Parietal lobe (tissue), 2 donors: ENCODE data around the gene HOXA11. TPM values are rescaled to one million over a fixed set of nuclear protein-coding genes. Genes with fewer than 3 reads are reported as not detected.

ENCODE experiments used
- small RNA-seq: library from RNA; depleted of rRNA; stranded (forward); fragments of <200 nt; gene quantifications from one replicate; pipeline ENCODE3, GENCODE V24; 2014; ENCODE audit warnings: low replicate concordance
- total RNA-seq: library from RNA; depleted of rRNA; stranded (reverse); fragments of >200 nt; gene quantifications from one replicate; pipeline ENCODE4 v1.2.3, GENCODE V29; 2014

Gene HOXA11
- not detected for total RNA-seq

DNA sequence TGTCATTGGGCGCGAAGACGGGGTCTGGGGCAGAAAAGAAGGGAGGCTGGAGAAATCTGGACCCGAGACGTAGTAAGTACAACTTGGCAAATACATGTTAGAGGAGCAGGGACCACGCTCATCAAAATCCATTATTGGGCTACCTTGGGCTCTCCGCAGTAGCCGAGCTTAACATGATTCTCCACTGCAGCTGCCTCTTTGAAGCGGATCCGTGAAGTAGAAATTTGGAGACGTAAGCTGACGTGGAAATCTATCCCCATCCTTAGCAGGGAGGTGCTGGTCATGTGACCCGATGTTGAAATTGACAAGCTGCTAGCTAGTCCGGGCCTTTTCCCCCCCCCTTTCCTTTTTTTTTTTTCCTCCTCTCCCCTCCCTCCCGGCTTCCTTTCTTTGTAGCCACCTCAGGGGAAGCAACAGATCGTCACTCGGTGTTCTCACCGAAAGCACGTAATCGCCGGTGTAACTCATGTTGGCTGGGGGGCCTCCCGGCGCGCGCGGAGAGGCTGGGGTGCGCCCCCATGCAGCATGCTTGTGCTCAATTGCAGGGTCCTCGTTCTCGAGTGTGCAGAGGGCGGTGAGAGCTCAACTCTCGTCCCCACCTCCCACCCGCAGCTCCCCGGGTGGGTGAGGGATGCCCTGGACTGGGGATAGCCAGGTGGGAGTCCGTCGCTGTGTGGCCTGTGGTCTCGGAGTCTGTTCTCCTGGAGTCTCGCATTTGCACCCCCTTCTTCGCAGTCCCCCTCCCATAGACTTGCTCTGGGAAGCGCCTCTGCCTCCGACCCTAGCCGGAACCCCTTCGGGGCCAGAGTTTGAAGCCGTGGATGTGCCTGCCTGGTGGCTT, at the start of gene HOXA11:
Gene HOXA11 (minus strand): TSS at position 220 of the 841 bp plus-strand sequence. CDS start 88 bp downstream, at position 132.

DNA sequence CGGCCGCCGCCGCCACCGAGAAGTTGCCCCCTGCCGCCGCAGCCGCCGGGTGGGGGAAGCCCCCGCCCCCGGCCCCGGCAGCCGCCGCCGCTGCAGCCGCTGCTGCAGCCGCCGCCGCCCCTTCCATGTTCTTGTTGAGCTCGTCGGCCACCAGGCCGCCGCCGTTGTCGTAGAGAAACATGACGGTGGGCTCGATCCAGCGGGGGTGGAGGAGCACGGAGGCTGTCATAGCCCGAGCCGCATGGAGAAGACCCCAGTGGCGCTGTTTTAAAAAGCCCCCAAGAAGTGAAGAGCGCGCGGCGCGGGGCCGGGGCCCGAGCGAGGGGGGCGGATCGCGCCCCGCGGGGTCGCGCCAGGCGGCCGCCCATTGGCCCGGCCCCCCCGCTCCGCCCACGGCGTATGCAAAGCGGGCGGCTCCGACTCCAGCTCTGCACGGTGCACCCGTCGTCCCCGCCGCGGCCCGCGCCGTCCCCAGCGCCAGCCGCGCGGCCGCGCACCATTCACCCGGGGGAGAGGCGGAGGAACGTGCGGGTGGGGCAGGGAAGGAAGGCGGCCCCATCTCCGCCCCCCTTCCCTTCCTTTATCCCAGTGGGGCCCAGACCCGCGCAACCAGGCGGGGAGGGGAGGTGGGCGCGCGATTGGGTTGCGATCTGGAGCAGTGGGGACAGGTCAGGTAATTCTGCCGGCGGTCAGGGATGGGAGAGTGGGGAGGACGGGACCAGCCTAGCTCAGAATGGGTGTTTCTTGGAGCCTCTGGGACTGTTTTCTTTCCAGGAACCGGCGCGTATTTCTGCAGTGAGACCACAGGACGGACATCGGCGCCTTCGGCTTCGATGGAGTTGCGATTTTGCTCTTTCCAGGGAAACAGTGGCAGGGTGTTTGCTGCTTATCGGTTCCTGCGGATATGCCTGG, 15.1 kb upstream of the HOXA11 start, which contains the start of gene HOXA13:
Gene HOXA13 (minus strand): TSS at position 243 of the 912 bp plus-strand sequence. CDS start 14 bp downstream, at position 229.

DNA sequence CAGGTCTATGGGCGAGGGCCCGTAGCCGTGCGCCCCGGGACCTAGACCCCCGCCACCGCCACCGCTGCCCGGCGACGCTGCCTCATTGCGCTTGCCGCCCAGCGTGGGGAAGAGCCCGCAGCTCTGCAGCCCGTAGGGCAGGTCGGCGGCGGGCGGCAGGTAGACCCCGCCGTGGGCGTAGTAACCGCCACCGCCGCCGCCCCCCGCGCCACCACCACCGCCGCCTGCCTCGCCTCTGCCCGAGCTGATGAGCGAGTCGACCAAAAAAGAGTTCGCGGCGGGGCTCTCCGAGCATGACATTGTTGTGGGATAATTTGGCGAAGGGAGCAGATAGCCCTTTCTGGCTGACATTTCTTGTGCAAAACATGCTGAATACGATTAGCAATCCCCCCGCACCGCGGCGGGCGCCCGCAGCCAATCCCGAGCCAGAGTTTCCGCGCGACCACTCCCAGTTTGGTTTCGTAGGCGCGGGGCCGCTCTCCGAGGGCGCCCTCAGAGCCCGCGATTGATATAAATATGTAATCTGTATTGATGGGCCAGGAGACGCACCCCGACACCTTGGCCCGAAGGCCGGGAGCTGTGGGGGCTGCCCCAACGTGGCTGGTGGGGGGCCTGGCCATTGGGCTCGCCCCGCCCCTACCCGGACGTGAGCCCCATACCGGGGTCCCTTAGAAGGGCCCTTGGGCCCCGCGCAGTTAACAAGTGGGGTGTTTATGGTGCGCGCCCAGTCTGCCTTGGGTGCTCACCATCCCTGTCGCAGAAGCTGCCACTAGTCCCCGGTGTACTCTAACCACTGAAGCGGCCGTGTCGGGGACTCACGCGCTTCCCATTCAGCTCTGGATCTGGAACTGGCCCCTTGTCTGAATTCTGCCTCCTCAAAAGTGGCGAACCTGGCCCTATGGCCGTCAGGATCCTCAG, 10.8 kb downstream of the HOXA11 start, which contains the start of gene HOXA10:
Gene HOXA10 (minus strand): TSS at position 365 of the 918 bp plus-strand sequence. CDS start 14 bp downstream, at position 351.

GRCh38 chr7:27165089-27165995, 19.7 kb downstream of the HOXA11 start, which contains the start of gene HOXA9:
Gene HOXA9, minus strand, starts transcription at chr7:27165537. Its CDS starts 80 bp downstream, at chr7:27165457.

GRCh38 chr7:27156508-27156898, 28.5 kb downstream of the HOXA11 start, which contains the start of gene HOXA7:
Gene HOXA7, minus strand, starts transcription at chr7:27156675. Its CDS starts 130 bp downstream, at chr7:27156545.

DNA sequence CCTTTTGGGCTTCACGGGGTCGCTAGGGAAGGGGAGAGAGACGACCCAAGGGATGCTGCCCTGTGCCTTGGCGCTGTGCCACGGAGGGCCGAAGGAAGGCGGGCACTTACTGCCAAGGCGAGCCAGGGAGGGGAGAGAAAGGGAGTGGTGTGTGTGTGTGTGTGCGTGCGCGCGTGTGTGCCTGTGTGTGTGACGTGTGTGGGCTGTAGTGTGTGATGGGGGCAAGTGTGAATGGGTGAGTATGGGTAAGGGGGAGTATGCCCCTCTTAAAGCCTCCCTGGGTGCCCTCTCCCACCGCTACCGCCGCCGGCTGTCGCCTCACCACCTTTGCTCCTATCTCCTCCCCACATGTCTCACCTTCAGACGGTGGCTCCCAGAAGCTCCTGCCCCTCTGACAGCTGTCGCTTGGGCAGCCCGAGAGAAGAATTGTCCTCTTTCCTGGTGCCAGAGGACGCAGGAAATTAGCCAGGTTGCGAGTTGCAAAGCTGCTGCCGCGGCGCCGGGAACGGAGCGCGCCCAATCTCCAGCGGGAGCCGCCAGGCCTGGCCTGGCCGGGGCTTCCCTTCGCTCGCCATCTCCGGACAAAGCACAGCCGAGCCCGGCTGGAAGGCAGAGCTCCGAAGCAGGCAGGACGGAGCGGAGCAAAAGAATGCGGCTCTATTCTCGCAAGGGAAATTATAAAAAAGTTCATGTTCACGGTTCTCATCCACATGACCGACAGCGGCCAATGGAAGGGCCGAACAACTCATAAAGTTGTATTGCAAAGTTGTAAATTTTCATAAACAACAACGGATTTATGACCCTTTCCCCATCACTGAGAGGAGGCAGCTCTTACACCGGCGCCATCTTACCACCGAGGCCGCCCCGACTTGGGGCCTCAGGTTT, 32.9 kb downstream of the HOXA11 start, which contains the start of gene HOXA3:
Gene HOXA3 (minus strand): TSS at position 653 of the 885 bp plus-strand sequence. CDS start 41,943 bp downstream, outside the sequence.

GRCh38 chr7:27147199-27148030, 37.6 kb downstream of the HOXA11 start, which contains the start of gene HOXA6:
Gene HOXA6, minus strand, starts transcription at chr7:27147774. Its CDS starts 25 bp downstream, at chr7:27147749.

DNA sequence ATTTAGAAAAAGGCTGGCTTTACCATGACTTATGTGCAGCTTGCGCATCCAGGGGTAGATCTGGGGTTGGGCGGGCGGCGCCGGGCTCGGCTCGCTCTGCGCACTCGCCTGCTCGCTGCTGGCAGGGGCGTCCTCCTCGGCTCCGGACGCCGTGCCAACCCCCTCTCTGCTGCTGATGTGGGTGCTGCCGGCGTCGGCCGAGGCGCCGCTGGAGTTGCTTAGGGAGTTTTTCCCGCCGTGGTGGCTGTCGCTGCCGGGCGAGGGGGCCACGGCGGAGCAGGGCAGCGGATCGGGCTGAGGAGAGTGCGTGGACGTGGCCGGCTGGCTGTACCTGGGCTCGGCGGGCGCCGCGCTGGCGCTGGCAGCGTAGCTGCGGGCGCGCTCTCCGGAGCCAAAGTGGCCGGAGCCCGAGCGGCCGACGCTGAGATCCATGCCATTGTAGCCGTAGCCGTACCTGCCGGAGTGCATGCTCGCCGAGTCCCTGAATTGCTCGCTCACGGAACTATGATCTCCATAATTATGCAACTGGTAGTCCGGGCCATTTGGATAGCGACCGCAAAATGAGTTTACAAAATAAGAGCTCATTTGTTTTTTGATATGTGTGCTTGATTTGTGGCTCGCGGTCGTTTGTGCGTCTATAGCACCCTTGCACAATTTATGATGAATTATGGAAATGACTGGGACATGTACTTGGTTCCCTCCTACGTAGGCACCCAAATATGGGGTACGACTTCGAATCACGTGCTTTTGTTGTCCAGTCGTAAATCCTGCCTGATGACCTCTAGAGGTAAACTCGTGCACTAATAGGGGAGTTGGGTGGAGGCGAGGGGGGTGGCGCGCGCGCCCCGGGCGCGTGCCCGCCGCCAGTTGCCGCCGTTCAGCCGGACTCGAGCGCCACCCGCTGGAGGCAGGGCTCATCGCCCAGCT, 41.7 kb downstream of the HOXA11 start, which contains the start of gene HOXA5:
Gene HOXA5 (minus strand): TSS at position 659 of the 927 bp plus-strand sequence. CDS start 74 bp downstream, at position 585.

Small RNAs within 50 kb of the gene (small RNA-seq; reads per million reads assigned to genes)
- gene AC004080.5 (not detected), gene RF02140 (not detected), gene RF02141 (not detected)

Other genes with a start within 250 kb of the HOXA11 start
- gene HOXA1, start 89.2 kb downstream of the HOXA11 start, total RNA-seq: not detected
- gene HOXA2, start 82.5 kb downstream of the HOXA11 start, total RNA-seq: not detected
- gene HOXA4, start 54.5 kb downstream of the HOXA11 start, total RNA-seq: not detected
- gene HOXA5, start 41.6 kb downstream of the HOXA11 start, total RNA-seq: not detected
- not detected for gene HOXA6, start 37.5 kb downstream of the HOXA11 start, total RNA-seq
- not detected for gene HOXA3, start 32.6 kb downstream of the HOXA11 start, total RNA-seq
- not detected for gene HOXA7, start 28.6 kb downstream of the HOXA11 start, total RNA-seq
- not detected for gene HOXA9, start 19.7 kb downstream of the HOXA11 start, total RNA-seq
- not detected for gene HOXA10, start 10.9 kb downstream of the HOXA11 start, total RNA-seq
- not detected for gene HOXA13, start 14.9 kb upstream of the HOXA11 start, total RNA-seq
- gene EVX1, start 57.6 kb upstream of the HOXA11 start, total RNA-seq: not detected